ENCODE data around the gene NPIPB6.
"Not testable (repeated sequence)": the region's sequence is repeated elsewhere in the genome, so short reads cannot be mapped to it uniquely, and the experiment has no call there.

DNA sequence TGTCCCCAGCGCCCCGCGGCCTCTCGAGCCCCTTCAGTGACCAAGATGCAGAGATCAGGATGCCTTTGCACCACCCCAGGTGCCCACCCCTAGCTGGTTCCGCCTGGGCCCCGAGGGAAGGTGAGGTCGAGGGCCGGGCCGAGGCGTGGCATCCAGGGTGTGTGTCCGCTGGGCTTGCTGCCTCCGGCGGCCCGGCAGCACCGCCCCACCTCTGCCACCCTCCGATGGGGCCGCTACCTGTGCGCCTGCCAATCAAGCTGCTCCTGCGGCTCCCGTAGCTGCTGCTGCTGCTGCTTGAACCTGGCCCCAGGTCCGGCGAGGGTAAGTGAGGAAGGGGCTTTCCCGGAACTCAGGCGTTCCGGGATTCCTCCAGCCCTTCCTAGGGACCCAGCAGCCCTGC is 11.0 kb upstream of the NPIPB6 start:
- TF ChIP-seq, protein P1, sequence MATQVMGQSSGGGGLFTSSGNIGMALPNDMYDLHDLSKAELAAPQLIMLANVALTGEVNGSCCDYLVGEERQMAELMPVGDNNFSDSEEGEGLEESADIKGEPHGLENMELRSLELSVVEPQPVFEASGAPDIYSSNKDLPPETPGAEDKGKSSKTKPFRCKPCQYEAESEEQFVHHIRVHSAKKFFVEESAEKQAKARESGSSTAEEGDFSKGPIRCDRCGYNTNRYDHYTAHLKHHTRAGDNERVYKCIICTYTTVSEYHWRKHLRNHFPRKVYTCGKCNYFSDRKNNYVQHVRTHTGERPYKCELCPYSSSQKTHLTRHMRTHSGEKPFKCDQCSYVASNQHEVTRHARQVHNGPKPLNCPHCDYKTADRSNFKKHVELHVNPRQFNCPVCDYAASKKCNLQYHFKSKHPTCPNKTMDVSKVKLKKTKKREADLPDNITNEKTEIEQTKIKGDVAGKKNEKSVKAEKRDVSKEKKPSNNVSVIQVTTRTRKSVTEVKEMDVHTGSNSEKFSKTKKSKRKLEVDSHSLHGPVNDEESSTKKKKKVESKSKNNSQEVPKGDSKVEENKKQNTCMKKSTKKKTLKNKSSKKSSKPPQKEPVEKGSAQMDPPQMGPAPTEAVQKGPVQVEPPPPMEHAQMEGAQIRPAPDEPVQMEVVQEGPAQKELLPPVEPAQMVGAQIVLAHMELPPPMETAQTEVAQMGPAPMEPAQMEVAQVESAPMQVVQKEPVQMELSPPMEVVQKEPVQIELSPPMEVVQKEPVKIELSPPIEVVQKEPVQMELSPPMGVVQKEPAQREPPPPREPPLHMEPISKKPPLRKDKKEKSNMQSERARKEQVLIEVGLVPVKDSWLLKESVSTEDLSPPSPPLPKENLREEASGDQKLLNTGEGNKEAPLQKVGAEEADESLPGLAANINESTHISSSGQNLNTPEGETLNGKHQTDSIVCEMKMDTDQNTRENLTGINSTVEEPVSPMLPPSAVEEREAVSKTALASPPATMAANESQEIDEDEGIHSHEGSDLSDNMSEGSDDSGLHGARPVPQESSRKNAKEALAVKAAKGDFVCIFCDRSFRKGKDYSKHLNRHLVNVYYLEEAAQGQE (tag by site-specific recombination; IDR thresholded peaks at IDR 0.05) = not testable (repeated sequence)
- TF ChIP-seq, protein P2, sequence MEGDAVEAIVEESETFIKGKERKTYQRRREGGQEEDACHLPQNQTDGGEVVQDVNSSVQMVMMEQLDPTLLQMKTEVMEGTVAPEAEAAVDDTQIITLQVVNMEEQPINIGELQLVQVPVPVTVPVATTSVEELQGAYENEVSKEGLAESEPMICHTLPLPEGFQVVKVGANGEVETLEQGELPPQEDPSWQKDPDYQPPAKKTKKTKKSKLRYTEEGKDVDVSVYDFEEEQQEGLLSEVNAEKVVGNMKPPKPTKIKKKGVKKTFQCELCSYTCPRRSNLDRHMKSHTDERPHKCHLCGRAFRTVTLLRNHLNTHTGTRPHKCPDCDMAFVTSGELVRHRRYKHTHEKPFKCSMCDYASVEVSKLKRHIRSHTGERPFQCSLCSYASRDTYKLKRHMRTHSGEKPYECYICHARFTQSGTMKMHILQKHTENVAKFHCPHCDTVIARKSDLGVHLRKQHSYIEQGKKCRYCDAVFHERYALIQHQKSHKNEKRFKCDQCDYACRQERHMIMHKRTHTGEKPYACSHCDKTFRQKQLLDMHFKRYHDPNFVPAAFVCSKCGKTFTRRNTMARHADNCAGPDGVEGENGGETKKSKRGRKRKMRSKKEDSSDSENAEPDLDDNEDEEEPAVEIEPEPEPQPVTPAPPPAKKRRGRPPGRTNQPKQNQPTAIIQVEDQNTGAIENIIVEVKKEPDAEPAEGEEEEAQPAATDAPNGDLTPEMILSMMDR (tag by site-specific recombination; IDR thresholded peaks at IDR 0.05) = not testable (repeated sequence)
- TF ChIP-seq, protein P3, sequence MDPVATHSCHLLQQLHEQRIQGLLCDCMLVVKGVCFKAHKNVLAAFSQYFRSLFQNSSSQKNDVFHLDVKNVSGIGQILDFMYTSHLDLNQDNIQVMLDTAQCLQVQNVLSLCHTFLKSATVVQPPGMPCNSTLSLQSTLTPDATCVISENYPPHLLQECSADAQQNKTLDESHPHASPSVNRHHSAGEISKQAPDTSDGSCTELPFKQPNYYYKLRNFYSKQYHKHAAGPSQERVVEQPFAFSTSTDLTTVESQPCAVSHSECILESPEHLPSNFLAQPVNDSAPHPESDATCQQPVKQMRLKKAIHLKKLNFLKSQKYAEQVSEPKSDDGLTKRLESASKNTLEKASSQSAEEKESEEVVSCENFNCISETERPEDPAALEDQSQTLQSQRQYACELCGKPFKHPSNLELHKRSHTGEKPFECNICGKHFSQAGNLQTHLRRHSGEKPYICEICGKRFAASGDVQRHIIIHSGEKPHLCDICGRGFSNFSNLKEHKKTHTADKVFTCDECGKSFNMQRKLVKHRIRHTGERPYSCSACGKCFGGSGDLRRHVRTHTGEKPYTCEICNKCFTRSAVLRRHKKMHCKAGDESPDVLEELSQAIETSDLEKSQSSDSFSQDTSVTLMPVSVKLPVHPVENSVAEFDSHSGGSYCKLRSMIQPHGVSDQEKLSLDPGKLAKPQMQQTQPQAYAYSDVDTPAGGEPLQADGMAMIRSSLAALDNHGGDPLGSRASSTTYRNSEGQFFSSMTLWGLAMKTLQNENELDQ (tag by site-specific recombination; IDR thresholded peaks at IDR 0.05; ENCODE audit: low read depth) = not testable (repeated sequence)
- TF ChIP-seq ZBTB20 (tag by site-specific recombination; IDR thresholded peaks at IDR 0.05); ZNF24 (tag by site-specific recombination; IDR thresholded peaks at IDR 0.05); MYNN (tag by site-specific recombination; IDR thresholded peaks at IDR 0.05; ENCODE audit: borderline replicate concordance); ZNF791 (tag by site-specific recombination; IDR thresholded peaks at IDR 0.05); KLF16 (tag by site-specific recombination; IDR thresholded peaks at IDR 0.05); KLF7 (tag by site-specific recombination; IDR thresholded peaks at IDR 0.05; ENCODE audit: borderline replicate concordance); HOXA7 (CRISPR knock-in tag; IDR thresholded peaks at IDR 0.05; ENCODE audit: borderline replicate concordance): not testable (repeated sequence)
- TF ChIP-seq, protein P4, sequence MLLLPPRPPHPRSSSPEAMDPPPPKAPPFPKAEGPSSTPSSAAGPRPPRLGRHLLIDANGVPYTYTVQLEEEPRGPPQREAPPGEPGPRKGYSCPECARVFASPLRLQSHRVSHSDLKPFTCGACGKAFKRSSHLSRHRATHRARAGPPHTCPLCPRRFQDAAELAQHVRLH (tag by site-specific recombination; IDR thresholded peaks at IDR 0.05) = not testable (repeated sequence)

Data from HEK293 (cell line).